ENCODE results near the gene ATG16L1.

Gene ATG16L1

GRCh38 chr2:233336541-233336940 lies 85.1 kb downstream of the ATG16L1 start:
- no peak for DNase-seq

GRCh38 chr2:233338046-233338445 lies 86.6 kb downstream of the ATG16L1 start:
- no peak for DNase-seq

GRCh38 chr2:233338812-233339368 lies 87.4 kb downstream of the ATG16L1 start:
- DNase-seq: no peak

GRCh38 chr2:233339427-233339826 lies 88.0 kb downstream of the ATG16L1 start:
- peak; percentile 54 to 57 for DNase-seq

GRCh38 chr2:233341296-233341695 lies 89.8 kb downstream of the ATG16L1 start:
- DNase-seq: no peak

- DNase-seq: no peak
These were observed 90.8 kb downstream of the ATG16L1 start for GRCh38 chr2:233342301-233342700.

- DNase-seq: no peak
These were observed 91.8 kb downstream of the ATG16L1 start for GRCh38 chr2:233343171-233343705.
